Testis (tissue), 2 donors: ENCODE results near the gene CSNK1G2.

Experiments used
- POLR2A ChIP-seq: fragments of 450-650 bp; IDR thresholded peaks from one replicate; pipeline ENCODE4 v1.6.1; 2017; ENCODE audit warnings: antibody characterized with exemption, mild to moderate bottlenecking, moderate library complexity
- TF ChIP-seq, protein P1 (sequence below), 3 experiments: fragments of 450-650 bp in 2 of 3; fragments of 200-600 bp in 1 of 3; sonication (generic) in 1 of 3; IDR thresholded peaks; one replicate each; pipeline ENCODE4 v1.5.1; 2016 to 2019; ENCODE audit warnings: antibody characterized with exemption in 3 of 3, mild to moderate bottlenecking in 2 of 3, moderate library complexity in 1 of 3

DNA sequence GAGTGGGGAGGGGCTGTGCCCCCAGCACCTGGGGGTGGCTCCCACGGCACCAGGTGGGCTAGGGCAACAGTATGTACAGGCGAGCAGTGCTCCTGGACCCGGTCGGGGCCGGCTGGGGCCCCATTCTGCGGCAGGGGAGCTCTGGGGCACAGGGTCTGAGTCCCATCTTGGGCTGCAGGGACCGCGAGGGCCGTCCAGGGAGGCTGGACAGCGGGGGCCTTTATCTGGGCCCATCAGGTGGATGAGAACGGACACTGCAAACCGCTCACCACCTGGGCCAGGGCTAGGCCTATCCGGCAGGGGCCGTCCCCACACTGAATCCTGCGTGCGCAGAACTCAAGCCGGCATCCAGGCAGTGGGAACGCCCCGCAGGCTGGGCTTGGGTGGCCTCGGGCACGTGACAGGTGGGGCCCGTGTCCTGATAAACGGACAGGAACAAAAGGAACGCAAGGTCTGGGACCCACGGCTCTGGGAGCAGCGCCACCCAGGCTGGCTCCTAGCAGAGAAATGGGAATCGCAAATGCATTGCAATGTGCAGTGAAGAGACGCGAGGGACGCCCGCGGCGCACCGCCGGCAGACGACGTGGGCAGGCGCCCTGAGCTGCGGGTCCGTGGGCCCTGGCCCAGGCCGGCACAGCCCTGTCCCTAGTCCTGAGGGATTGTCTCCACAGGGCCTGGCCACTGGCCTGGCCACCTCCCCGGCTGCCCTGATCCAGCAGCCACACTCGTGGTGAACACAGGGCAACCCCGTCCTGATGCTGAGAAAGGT, 44.8 kb downstream of the CSNK1G2 start:
- TF ChIP-seq, protein P1, sequence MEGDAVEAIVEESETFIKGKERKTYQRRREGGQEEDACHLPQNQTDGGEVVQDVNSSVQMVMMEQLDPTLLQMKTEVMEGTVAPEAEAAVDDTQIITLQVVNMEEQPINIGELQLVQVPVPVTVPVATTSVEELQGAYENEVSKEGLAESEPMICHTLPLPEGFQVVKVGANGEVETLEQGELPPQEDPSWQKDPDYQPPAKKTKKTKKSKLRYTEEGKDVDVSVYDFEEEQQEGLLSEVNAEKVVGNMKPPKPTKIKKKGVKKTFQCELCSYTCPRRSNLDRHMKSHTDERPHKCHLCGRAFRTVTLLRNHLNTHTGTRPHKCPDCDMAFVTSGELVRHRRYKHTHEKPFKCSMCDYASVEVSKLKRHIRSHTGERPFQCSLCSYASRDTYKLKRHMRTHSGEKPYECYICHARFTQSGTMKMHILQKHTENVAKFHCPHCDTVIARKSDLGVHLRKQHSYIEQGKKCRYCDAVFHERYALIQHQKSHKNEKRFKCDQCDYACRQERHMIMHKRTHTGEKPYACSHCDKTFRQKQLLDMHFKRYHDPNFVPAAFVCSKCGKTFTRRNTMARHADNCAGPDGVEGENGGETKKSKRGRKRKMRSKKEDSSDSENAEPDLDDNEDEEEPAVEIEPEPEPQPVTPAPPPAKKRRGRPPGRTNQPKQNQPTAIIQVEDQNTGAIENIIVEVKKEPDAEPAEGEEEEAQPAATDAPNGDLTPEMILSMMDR (IDR thresholded peaks at IDR 0.05), result no peak
- TF ChIP-seq POLR2A, result no peak
